OCI-LY7 (cell line): ENCODE measurements around the gene LITAFD. TPM values are rescaled to one million over a fixed set of nuclear protein-coding genes. Genes with fewer than 3 reads are reported as not detected.

Experiments used
- BruUV-seq: library from RNA; stranded (reverse); fragments of 400-500 nt; replicated peaks from 2 replicates; lab custom pipeline; 2021; lab: Mats Ljungman, UMichigan
- CTCF ChIA-PET: fragments of 300-600 bp; sonication (Branson Sonifier 250); formaldehyde crosslinking; loops from one replicate; lab custom pipeline; 2022; ENCODE audit warnings: antibody characterized with exemption; ENCODE audit not compliant: unreplicated experiment; lab: Charles Lee
- POLR2A ChIA-PET: fragments of 300-600 bp; sonication (Branson Sonifier 250); formaldehyde crosslinking; loops from one replicate; lab custom pipeline; 2022; ENCODE audit warnings: antibody characterized with exemption; lab: Charles Lee
- DNase-seq: peaks from one replicate; pipeline ENCODE4 v3.0.0-alpha.2; 2015; ENCODE audit warnings: low spot score
- H2AFZ ChIP-seq: fragments of 200-600 bp; sonication (generic), shearing (Covaris generic); 2 replicates; pipeline ENCODE4 v1.6.1; 2014; ENCODE audit warnings: mild to moderate bottlenecking, antibody characterized with exemption, low read length, moderate library complexity
- H3K27ac ChIP-seq: fragments of 200-600 bp; sonication (generic); 2 replicates; pipeline ENCODE4 v1.5.1; 2014; ENCODE audit warnings: mixed run types, low read depth, mild to moderate bottlenecking, moderate library complexity, low read length, inconsistent platforms; ENCODE audit not compliant: poor library complexity, severe bottlenecking
- H3K36me3 ChIP-seq: fragments of 200-600 bp; sonication (generic); 2 replicates; pipeline ENCODE4 v1.6.1; 2014; ENCODE audit warnings: mild to moderate bottlenecking, antibody characterized with exemption, low read length, moderate library complexity, mixed read lengths; ENCODE audit not compliant: insufficient read depth
- H3K4me1 ChIP-seq: fragments of 200-600 bp; sonication (generic); 2 replicates; pipeline ENCODE4 v1.5.1; 2014; ENCODE audit warnings: mild to moderate bottlenecking, low read length; ENCODE audit not compliant: insufficient read depth, poor library complexity, severe bottlenecking
- H3K4me2 ChIP-seq: fragments of 200-600 bp; sonication (generic); 2 replicates; pipeline ENCODE4 v1.6.1; 2014; ENCODE audit warnings: mild to moderate bottlenecking, low read length
- H3K4me3 ChIP-seq: fragments of 200-600 bp; sonication (generic); 2 replicates; pipeline ENCODE4 v1.5.1; 2014; ENCODE audit warnings: mild to moderate bottlenecking, low read depth, low read length; ENCODE audit not compliant: poor library complexity, severe bottlenecking
- H3K79me2 ChIP-seq: fragments of 200-600 bp; sonication (generic); 2 replicates; pipeline ENCODE4 v1.6.1; 2016; ENCODE audit warnings: low read depth, mild to moderate bottlenecking, low read length, moderate library complexity, mixed read lengths; ENCODE audit not compliant: insufficient read depth
- H3K9me2 ChIP-seq: fragments of 200-600 bp; sonication (generic); 2 replicates; pipeline ENCODE4 v1.6.1; 2016; ENCODE audit warnings: mild to moderate bottlenecking, low read length, mixed read lengths; ENCODE audit not compliant: insufficient read depth
- H3K9me3 ChIP-seq: fragments of 200-600 bp; sonication (generic); 2 replicates; pipeline ENCODE4 v1.6.1; 2014; ENCODE audit warnings: mild to moderate bottlenecking, mixed run types, low read length, mixed read lengths
- H4K20me1 ChIP-seq: fragments of 200-600 bp; sonication (generic); 2 replicates; pipeline ENCODE4 v1.6.1; 2014; ENCODE audit warnings: mild to moderate bottlenecking, antibody characterized with exemption, low read length, moderate library complexity, mixed read lengths; ENCODE audit not compliant: insufficient read depth
- CTCF ChIP-seq: fragments of 200-600 bp; sonication (generic); conservative IDR thresholded peaks from 2 replicates; pipeline ENCODE4 v1.5.1; 2014; ENCODE audit warnings: mild to moderate bottlenecking, antibody characterized with exemption, low read length, moderate library complexity, mixed read lengths
- EZH2phosphoT487 ChIP-seq: fragments of 200-600 bp; sonication (generic); IDR thresholded peaks from 2 replicates; pipeline ENCODE4 v1.6.1; 2018; ENCODE audit warnings: low read depth, borderline replicate concordance, mild to moderate bottlenecking, mixed run types, antibody characterized with exemption, low read length, moderate library complexity, mixed read lengths
- intact Hi-C: fragments of 100-400 bp; cut with micrococcal nuclease; formaldehyde crosslinking; loops from one replicate; pipeline ENCODE4 v1.10.0; 2022; ENCODE audit not compliant: unreplicated experiment
- total RNA-seq, 2 experiments: library from RNA; depleted of rRNA in 1 of 2; stranded (reverse); fragments of >200 nt in 1 of 2; shearing (Covaris generic) in 1 of 2; gene quantifications; 2 replicates each; pipeline ENCODE4 v1.2.3, GENCODE V29; 2014 to 2022

Gene LITAFD
- total RNA-seq, 2 experiments from 2014 or later, result not detected

DNA sequence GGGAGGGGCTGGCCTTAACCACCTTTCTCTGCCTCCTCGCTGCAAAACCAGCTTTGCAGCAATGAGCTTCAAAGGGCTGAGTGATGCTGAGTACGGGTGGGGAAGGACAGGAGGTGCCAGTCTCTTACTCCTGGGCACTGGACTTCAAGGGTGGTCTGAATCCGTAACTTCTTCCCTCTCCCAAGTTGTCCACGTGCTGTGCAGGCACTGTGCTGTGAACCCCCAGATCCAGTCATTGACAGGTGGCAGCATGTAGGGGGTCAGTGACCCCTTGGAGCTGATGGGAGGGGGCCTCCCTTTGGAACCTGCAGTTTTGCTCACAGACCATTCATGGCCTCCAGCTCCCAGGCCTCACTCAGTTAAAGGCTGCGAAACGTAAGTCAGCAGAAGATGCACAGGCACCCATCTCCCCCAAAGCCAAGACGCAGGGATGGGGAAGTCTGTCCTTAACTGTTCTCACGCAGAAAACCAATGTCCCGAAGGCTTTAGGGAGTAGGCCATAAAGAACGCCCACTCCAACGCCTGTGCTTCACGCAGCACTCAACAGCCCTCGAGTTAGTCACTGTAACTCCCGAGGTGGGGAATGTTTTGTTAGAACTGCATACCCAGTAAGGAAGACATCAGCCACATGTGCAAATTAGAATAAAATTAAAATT, 7.9 kb downstream of the LITAFD start:
- BruUV-seq, result no TSS peak
- no peak for TF ChIP-seq EZH2phosphoT487
- no peak for TF ChIP-seq CTCF
- no peaks in the 10 kb centered on the region for H3K9me2 ChIP-seq
- ChIA-PET POLR2A (no interaction called here), CTCF (no interaction called here)
- no peak overlapping the region for H3K27ac ChIP-seq
- no peaks in the 10 kb centered on the region for H3K79me2 ChIP-seq
- H3K9me3 ChIP-seq, result no peaks in the 10 kb centered on the region
- intact Hi-C loops, result no loop called here
- H3K4me2 ChIP-seq, result no peak overlapping the region
- no peak for DNase-seq
- no peaks in the 10 kb centered on the region for H4K20me1 ChIP-seq
- no peak overlapping the region for H3K4me3 ChIP-seq
- no peak overlapping the region for H2AFZ ChIP-seq
- H3K36me3 ChIP-seq, result peaks cover 43% of the 10 kb centered on the region
- H3K4me1 ChIP-seq, result peaks cover 10% of the 10 kb centered on the region

DNA sequence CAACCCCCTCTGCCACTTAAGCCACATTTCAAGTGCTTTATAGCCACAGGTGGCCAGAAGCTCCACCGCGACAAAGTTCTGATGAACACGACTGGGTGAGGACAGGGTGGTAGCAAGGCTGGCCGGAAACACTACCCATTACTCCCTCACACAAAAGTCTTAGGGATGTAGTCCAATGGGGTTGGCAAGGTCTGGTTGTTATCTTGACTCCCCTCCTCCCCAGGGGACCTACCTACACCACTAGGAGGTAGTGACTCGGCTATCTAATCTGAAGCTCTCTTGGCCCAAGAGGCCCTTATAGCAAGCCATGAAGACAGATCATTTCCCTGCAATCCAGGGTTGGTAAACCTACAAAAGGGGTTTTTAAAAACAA, 8.4 kb downstream of the LITAFD start:
- Histone ChIP-seq H3K4me1 (peaks cover 10% of the 10 kb centered on the region), H3K4me2 (no peak overlapping the region), H3K9me2 (no peaks in the 10 kb centered on the region), H2AFZ (no peak overlapping the region), H3K36me3 (peaks cover 49% of the 10 kb centered on the region), H3K4me3 (no peak overlapping the region), H3K27ac (no peak overlapping the region), H4K20me1 (no peaks in the 10 kb centered on the region), H3K79me2 (no peaks in the 10 kb centered on the region), H3K9me3 (no peaks in the 10 kb centered on the region)
- CTCF ChIA-PET, result no interaction called here
- TF ChIP-seq EZH2phosphoT487, result no peak
- TF ChIP-seq CTCF, result no peak
- no TSS peak for BruUV-seq
- DNase-seq, result no peak
- POLR2A ChIA-PET, result interaction anchor here (0.6 kb wide), 1 partner anchor 185 kb away, joined by 3 read pairs; no protein-coding TSS in a partner anchor
- intact Hi-C loops, result no loop called here

DNA sequence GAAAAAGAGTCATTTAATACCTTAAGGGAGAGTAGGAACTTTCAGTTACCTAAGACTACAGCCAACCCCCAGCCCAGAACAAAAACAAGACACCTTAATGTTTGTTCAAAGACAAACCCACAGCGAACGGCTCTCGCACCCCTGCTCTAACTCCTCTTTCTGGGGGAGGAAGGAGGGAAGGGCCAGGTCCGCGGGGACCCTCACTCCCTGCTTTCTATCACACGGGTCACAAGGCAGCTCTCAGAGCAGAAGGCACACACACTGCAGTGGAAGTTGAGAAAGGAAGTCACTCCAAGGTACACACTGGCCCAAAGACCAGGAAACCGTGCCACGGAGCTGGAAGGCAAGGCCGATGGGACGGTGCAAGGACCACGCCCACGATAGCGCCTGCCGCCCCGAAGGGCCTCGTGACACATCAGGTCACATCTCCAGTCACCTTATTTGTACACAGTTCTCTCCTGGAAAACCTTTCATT, 10.0 kb downstream of the LITAFD start:
- peaks cover 10% of the 10 kb centered on the region for H3K4me1 ChIP-seq
- ChIA-PET CTCF (no interaction called here), POLR2A (no interaction called here)
- BruUV-seq, result no TSS peak
- no peak for TF ChIP-seq CTCF
- TF ChIP-seq EZH2phosphoT487, result no peak
- no peaks in the 10 kb centered on the region for H4K20me1 ChIP-seq
- H3K9me2 ChIP-seq, result no peaks in the 10 kb centered on the region
- no peak overlapping the region for H3K27ac ChIP-seq
- no peak for DNase-seq
- no peak overlapping the region for H3K4me2 ChIP-seq
- no peak overlapping the region for H2AFZ ChIP-seq
- peaks cover 61% of the 10 kb centered on the region for H3K36me3 ChIP-seq
- no peaks in the 10 kb centered on the region for H3K79me2 ChIP-seq
- intact Hi-C loops, result no loop called here
- H3K4me3 ChIP-seq, result no peak overlapping the region
- H3K9me3 ChIP-seq, result no peaks in the 10 kb centered on the region
